GM21515 (cell line): ENCODE data around the gene WDR47.

ENCODE experiments used
- ATAC-seq: cut with Tn5 transposase; IDR thresholded peaks from one replicate; pipeline ENCODE4 v1.9.1; 2021; ENCODE audit not compliant: unreplicated experiment

Gene WDR47

DNA sequence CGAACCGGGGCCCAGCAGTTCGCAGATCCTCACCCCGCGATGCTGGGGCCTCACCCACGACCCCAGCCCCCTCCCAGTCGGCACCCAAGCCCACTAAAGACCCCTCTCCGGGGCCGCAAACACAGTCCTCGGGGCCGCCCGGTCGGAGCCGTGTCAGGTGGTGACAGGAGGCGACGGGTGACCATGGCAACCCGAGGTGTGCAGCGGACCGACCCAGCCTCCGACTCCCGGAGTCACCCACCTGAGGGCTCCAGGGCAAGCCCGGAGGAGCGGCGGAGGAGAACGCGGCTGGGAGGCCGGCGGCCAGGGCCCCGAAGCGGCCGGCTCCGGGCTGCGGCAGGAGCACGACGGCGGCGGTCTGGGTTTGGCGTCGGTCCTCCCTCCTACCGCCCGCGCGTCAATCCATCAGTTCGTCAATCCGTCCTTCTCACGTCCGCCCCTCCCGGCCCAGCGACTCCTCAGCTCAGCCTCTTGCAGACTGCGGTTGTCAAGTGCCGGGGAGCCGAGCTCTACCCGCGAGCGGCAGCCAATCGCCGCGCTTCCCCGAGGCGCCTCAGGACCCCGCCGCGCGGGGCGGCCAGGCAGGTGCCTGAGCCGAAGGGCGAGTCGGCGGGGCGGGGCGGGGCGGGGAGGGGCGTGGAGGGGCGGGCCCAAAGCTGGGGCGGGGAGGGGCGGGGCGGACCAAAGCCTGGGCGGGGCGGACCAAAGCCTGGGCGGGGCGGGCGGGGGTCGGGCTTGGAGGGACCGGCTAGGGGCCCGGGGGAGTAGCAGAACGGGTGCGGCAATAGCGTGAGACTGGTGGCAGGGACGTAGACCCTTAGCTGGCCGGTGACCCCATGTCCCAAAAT is at the start of gene WDR47:
TSS of gene WDR47 (minus strand) at position 482 of the 848 bp plus-strand sequence. CDS start 18,590 bp downstream, outside the sequence.
- ATAC-seq = peak; percentile 96

DNA sequence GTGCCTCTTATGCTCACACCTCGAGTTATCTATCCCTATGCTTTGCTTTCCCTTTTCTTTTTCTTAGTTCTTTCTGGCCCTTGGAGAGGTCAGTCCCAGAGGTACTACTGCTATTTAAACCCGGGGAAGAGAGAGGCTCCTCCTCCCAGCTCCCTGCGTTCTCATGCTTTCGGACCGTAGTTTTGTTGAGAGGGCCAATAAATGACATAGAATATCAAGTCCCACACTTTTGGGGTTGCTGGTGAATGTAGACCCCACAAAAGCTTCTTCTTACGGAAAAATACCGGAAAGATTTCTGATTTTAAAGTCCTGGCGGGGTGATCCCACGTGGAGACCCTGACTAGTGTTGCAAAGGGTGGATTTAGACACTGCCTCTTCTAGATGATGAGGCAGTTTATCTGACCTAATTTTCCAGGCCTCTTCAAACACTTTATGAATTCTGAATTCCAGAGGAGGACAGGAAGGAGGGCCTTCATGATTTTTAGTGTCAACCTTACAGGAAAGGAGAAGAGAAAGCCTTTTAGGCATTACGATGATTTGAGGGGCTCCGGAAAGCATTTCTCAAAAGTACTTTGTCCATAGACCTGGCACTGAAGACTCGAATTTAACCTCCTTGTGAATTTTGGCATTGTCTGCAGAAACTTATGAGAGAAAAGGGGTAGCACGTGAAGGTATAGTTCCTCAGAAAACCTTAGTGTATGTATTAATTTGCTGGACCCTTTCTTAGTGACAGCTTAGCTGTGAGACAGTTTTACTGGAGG is 49.4 kb upstream of the WDR47 start:
- ATAC-seq = peak; percentile 52

DNA sequence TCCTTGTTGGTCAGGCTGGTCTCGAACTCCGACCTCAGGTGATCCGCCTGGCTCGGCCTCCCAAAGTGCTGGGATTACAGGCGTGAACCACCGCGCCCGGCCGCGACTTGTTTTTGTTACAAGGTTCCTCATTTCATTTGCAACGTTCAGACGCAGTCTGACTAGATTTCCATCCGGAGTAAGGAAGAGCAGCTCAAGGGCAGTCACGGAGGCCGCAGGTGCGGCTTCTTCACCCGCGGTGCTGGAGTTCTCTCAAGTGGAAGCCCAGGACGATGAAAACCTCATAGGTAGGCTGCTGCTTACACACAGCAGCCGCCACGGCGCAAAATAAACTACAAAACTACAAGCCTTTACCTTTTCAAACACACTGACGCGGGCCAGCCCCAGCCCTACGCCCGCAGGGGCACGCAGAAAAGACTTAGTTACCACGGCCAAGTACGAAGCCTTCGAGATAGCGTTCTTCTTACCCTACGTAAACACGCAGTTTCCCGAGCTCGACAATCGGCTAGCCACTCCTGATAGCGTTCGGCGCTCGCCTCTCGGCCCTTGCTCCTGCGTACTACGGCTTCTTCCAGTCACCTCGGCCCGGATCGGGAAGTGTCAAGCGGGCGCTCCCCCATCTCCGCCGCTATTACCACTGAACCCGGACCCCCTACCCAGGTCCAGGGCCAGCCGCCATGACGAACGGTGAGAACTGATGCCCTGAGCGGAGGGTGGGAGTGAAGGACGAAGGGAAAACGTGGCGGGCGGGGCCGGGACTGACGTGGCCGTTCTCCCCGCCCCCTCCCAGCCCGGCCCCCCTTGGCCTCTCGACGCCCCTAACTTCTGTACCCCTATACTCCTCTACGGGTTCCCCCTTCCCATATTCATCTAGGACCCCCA is 48.5 kb upstream of the WDR47 start, which contains the start of gene TMEM167B:
TSS of gene TMEM167B (plus strand) at position 569 of the 882 bp plus-strand sequence. CDS start at position 678, 109 bp downstream.
- peak; percentile 92 for ATAC-seq

DNA sequence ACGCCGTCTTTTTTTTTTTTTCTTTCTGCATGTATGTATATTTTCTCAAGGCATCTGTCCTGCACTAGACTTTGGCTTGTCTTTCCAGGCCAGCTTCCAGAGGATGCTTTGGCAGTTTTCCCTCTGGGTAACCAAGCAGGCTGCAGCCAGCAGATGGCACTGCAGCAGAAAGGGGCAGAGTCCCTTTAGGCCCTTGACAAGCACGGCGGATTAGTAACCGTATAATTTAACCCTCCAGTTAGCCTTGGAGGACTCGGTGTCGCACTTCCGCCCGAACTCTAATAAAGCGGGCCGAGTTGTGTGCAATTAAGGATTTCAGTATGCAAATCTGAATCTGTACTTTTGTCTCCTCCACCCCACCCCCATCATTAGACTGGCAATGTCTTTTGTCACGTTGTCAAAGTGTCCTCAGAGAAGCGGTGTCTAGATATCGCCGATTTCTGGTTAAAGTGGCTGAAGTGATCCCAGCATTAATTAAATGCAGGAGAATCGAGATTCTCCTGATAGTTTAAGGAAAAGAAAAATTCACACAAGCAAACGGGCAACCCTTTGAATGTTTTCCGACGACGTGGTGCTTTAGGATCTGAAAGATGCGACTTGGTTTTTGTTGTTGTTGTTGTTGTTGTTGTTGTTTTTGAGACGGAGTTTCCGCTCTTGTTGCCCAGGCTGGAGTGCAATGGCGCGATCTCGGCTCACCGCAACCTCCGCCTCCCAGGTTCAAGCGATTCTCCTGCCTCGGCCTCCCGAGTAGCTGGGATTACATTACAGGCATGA is 47.5 kb upstream of the WDR47 start:
- ATAC-seq = no peak

GRCh38 chr1:109084563-109085517 is 42.9 kb upstream of the WDR47 start:
- ATAC-seq = no peak

- ATAC-seq = no peak
Measured at GRCh38 chr1:109083923-109084322, 42.0 kb upstream of the WDR47 start.

DNA sequence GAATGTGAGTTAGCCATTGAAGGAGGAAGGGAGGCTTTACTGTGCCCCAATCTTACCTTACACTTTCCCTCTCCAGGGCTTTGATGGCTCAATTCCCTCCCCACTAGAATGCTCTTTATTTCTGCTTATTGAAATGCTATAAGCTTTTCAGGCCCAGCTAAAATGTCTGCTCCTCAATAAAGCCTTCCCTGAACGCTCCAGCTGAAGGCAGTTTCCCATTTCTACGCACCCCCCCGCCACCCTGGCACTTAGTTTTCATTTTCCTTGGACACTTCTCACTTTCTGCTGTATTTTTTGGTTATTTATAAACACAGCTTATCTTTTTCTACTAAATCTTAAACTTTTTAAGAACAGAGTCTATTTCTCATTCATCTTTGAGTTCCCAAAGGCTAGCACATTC is 41.6 kb upstream of the WDR47 start:
- ATAC-seq = no peak

DNA sequence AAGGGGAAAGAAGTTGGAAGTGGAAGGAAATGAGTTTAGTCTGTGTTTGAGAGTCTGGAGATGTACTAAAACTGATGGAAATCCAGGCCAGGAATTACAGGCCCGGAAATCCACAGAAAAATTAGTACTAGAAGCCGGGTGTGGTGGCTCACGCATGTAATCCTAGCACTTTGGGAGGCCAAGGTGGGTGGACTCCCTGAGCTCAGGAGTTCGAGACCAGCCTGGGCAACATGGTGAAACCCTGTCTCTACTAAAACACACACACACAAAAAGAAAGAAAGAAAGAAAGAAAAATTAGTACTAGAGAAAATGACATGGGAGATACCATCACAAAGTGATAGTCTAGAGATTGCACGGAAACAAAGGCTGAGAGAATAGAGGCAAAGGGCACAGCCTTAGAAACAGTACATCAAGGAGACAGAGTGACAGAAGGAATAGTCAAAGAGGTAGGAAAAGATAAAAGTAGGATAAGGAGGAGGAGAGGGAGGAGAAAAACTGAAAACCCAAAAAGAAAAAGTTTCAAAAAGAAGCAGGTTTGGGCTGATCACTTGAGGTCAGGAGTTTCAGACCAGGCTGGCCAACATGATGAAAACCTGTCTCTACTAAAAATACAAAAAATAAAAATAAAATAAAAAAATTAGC is 38.7 kb upstream of the WDR47 start:
- ATAC-seq = no peak

DNA sequence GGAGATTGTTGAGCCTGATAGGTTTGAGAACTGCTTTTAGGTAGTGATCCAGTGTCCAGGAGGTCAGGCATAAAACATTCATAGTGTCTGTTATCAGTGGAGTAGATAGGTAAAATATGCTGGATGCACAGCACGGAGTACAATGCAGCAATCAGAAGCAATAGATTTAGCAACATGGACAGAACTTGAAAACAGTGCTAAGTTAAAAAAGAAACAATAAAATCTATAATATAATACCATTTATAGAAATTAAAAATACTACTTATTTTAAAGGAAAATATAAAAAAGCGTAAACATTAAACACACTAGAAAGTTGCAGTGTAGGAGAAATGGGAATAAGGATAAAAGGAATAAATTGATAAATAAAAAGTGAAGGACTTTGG is 37.3 kb upstream of the WDR47 start:
- no peak for ATAC-seq

- ATAC-seq = no peak
Measured at GRCh38 chr1:109078317-109078716, 36.4 kb upstream of the WDR47 start.

DNA sequence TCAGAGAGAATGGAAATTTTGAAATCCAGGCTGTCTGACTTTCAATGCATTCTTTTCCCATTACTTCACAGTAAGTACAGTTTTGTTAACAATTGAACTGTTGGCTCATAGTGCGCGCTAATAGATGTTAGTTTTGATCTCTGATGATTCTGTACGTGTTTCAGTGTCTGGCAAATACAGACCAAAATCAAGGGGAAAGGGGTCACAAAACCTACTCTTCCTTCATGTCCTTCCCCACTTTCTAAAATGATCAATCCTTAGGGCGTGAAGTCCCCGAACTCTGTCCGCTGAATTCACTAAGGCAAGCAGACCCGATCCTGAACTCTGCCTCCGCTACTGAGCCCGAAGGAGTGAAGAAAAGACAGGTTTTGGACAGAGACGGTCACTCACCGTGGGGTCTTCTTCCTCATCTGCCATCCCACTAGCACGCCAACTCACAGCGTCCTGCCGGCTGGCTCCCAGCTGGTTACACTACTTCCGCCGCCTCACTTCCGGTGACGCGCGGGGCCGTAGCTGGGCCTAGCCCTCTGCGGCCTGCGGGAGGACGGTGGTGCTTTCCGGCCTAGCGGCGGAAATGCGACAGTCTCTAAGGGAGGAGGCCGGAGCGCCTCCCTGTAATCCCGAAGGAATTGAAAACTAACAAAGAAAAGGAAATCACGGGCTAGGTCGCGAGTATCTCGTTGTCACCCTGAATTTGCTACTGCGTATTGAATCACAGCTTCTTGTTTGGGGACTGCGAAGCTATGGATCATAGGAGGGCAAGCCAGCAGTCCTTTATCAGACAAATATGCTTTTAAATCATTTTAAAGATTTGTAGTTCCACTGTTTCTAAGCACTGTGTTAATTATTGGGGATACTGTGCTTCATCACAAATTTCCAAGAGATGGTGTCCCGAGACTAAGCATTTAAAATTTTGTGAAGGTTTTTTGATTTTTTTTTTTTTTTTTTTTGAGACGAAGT is 33.9 kb upstream of the WDR47 start, which contains the start of gene TAF13:
TSS of gene TAF13 (minus strand) at position 473 of the 960 bp plus-strand sequence. CDS start at position 417, 56 bp downstream.
- ATAC-seq = peak; percentile 99

- no peak for ATAC-seq
Measured at GRCh38 chr1:109069294-109069693, 27.4 kb upstream of the WDR47 start.

- no peak for ATAC-seq
Measured at GRCh38 chr1:109067883-109068282, 26.0 kb upstream of the WDR47 start.

- no peak for ATAC-seq
Measured at GRCh38 chr1:109065137-109065536, 23.2 kb upstream of the WDR47 start.

- no peak for ATAC-seq
Measured at GRCh38 chr1:109061183-109061582, 19.3 kb upstream of the WDR47 start.

DNA sequence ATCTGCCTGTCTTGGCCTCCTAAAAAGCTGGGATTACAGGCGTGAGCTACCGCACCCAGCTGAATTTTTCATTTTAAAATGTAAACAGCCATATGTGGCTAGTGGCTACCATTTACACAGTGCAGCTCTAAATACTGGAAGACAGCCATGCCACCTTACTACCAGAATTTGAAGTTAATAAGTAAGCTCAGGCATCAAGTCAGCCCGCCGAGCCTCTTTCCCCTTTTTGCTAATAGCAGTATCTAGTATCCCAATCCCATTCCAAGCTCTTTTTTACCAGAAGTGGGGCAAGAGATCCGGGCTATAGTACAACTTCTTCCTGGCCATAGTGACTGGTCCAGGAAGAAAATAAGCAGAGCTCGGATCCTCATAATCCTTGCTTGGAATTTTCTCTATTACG is 18.8 kb upstream of the WDR47 start:
- no peak for ATAC-seq

DNA sequence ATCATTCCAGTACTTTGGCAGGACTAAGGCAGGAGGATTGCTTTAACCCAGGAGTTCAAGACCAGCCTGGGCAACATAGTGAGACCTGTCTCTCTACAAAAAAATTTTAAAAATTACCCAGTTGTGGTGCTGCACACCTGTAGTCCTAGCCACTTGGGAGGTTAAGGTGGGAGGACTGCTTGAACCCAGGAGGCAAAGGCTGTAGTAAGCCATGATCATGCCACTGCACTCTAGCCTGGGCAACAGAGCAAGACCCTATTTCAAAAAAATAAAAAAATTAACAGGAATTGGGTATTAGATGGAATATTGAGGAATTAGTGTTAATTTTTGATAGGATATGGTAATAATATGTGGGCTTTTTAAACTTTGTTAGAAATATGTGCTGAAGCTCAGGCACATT is 17.1 kb upstream of the WDR47 start:
- no peak for ATAC-seq
